IMR-90 (cell line): ENCODE measurements around the gene SAT1. TPM values are rescaled to one million over a fixed set of nuclear protein-coding genes. Genes with fewer than 3 reads are reported as not detected.

Source experiments
- ATAC-seq: fragments of 200-7000 bp; cut with Tn5 transposase; 2 replicates; pipeline ENCODE4 v1.9.1; 2020; ENCODE audit warnings: low read depth, mild to moderate bottlenecking, moderate library complexity
- BruUV-seq: library from RNA; stranded (reverse); fragments of 400-500 nt; replicated peaks from 2 replicates; lab custom pipeline; 2021; lab: Mats Ljungman, UMichigan
- CTCF ChIA-PET: fragments of 300-600 bp; formaldehyde crosslinking; extraction: SDS; loops from one replicate; lab custom pipeline; 2021; ENCODE audit warnings: antibody characterized with exemption; lab: Yijun Ruan, JAX
- POLR2A ChIA-PET: fragments of 300-600 bp; sonication (Branson Sonifier 250); formaldehyde crosslinking; loops from one replicate; lab custom pipeline; 2022; ENCODE audit warnings: antibody characterized with exemption; ENCODE audit not compliant: unreplicated experiment; lab: Charles Lee
- DNase-seq: peaks from one replicate; pipeline ENCODE4 v3.0.0; 2013
- H2AFZ ChIP-seq: replicated peaks from 2 replicates; pipeline ENCODE3; 2013; ENCODE audit warnings: low read length, mild to moderate bottlenecking; ENCODE audit not compliant: poor library complexity
- H2AK5ac ChIP-seq: 2 replicates; pipeline ENCODE4 v1.6.1; 2013; ENCODE audit warnings: low read depth, low read length, inconsistent platforms
- H2AK9ac ChIP-seq: replicated peaks from 2 replicates; pipeline ENCODE3; 2013; ENCODE audit warnings: mild to moderate bottlenecking, low read depth, low read length, moderate library complexity; ENCODE audit not compliant: poor library complexity
- H2BK120ac ChIP-seq: 2 replicates; pipeline ENCODE4 v1.6.1; 2013; ENCODE audit warnings: low read depth, low read length, inconsistent platforms
- H2BK15ac ChIP-seq: 3 replicates; pipeline ENCODE4 v1.6.1; 2013; ENCODE audit warnings: low read depth, low read length, inconsistent platforms
- H2BK20ac ChIP-seq: 2 replicates; pipeline ENCODE4 v1.6.1; 2013; ENCODE audit warnings: low read depth, mild to moderate bottlenecking, inconsistent platforms, low read length, moderate library complexity
- H2BK5ac ChIP-seq: 2 replicates; pipeline ENCODE4 v1.6.1; 2013; ENCODE audit warnings: mild to moderate bottlenecking, low read depth, low read length, inconsistent platforms; ENCODE audit not compliant: poor library complexity, severe bottlenecking
- H3K14ac ChIP-seq: replicated peaks from 2 replicates; pipeline ENCODE4 v1.6.1; 2013; ENCODE audit warnings: low read depth, low read length, inconsistent platforms
- H3K18ac ChIP-seq: 2 replicates; pipeline ENCODE4 v1.6.1; 2013; ENCODE audit warnings: low read depth, low read length, control low read depth
- H3K23ac ChIP-seq: 2 replicates; pipeline ENCODE4 v1.6.1; 2013; ENCODE audit warnings: low read depth, low read length, inconsistent platforms
- H3K27ac ChIP-seq: 2 replicates; pipeline ENCODE4 v1.5.1; 2013; ENCODE audit warnings: mild to moderate bottlenecking, control low read depth, low read length; ENCODE audit not compliant: insufficient read depth
- H3K27me3 ChIP-seq: 2 replicates; pipeline ENCODE4 v1.6.1; 2013; ENCODE audit warnings: low read length; ENCODE audit not compliant: control insufficient read depth, insufficient read depth
- H3K36me3 ChIP-seq: 2 replicates; pipeline ENCODE4 v1.6.1; 2013; ENCODE audit warnings: low read length, mixed read lengths; ENCODE audit not compliant: control insufficient read depth, insufficient read depth
- H3K4ac ChIP-seq: 2 replicates; pipeline ENCODE4 v1.6.1; 2013; ENCODE audit warnings: low read depth, low read length, inconsistent platforms
- H3K4me1 ChIP-seq: 2 replicates; pipeline ENCODE4 v1.6.1; 2013; ENCODE audit warnings: low read length, mixed read lengths; ENCODE audit not compliant: control insufficient read depth, insufficient read depth
- H3K4me2 ChIP-seq: 2 replicates; pipeline ENCODE4 v1.6.1; 2013; ENCODE audit warnings: low read depth, mild to moderate bottlenecking, control low read depth, low read length, moderate library complexity
- H3K4me3 ChIP-seq: 2 replicates; pipeline ENCODE4 v1.5.1; 2013; ENCODE audit warnings: low read depth, mild to moderate bottlenecking, control low read depth, low read length, moderate library complexity; ENCODE audit not compliant: insufficient read depth
- H3K56ac ChIP-seq: 2 replicates; pipeline ENCODE4 v1.6.1; 2013; ENCODE audit warnings: low read length, inconsistent platforms; ENCODE audit not compliant: insufficient read depth; ENCODE audit errors: extremely low read depth
- H3K79me1 ChIP-seq, 2 experiments: 2 replicates each; pipeline ENCODE4 v1.6.1; 2013; ENCODE audit warnings: low read length in 2 of 2, inconsistent platforms in 1 of 2, low read depth in 1 of 2
- H3K9ac ChIP-seq: 2 replicates; pipeline ENCODE4 v1.6.1; 2013; ENCODE audit warnings: low read depth, low read length, control low read depth
- H3K9me1 ChIP-seq: 2 replicates; pipeline ENCODE4 v1.6.1; 2013; ENCODE audit warnings: low read length, inconsistent platforms; ENCODE audit not compliant: insufficient read depth
- H3K9me3 ChIP-seq: 2 replicates; pipeline ENCODE4 v1.6.1; 2013; ENCODE audit warnings: low read length; ENCODE audit not compliant: control insufficient read depth, insufficient read depth
- H4K20me1 ChIP-seq: 2 replicates; pipeline ENCODE4 v1.6.1; 2013; ENCODE audit warnings: low read length, inconsistent platforms; ENCODE audit not compliant: insufficient read depth
- H4K5ac ChIP-seq: 2 replicates; pipeline ENCODE4 v1.6.1; 2013; ENCODE audit warnings: mild to moderate bottlenecking, low read depth, low read length, control low read depth
- H4K8ac ChIP-seq, 2 experiments: 2 replicates each; pipeline ENCODE4 v1.6.1; 2013; ENCODE audit warnings: low read depth in 2 of 2, low read length in 2 of 2, control low read depth in 1 of 2, inconsistent platforms in 1 of 2
- H4K91ac ChIP-seq: 2 replicates; pipeline ENCODE4 v1.6.1; 2013; ENCODE audit warnings: low read depth, low read length, inconsistent platforms; ENCODE audit not compliant: insufficient read depth
- FOS ChIP-seq: fragments of 150-350 bp; IDR thresholded peaks from 2 replicates; pipeline ENCODE4 v1.6.1; 2016; ENCODE audit warnings: low read depth, low read length
- RAD21 ChIP-seq: IDR thresholded peaks from 2 replicates; pipeline ENCODE4 v1.6.1; 2012; ENCODE audit warnings: low read length, improper control_type of control experiment
- SMC3 ChIP-seq: fragments of 150-350 bp; IDR thresholded peaks from 2 replicates; pipeline ENCODE4 v1.6.1; 2016; ENCODE audit warnings: low read depth, mild to moderate bottlenecking, antibody characterized with exemption, low read length, moderate library complexity
- WGBS, 2 experiments: methylation state at CpG; one replicate each; pipeline versions ENCODE4 v1.1.5 to v1.1.7; 2013; ENCODE audit warnings: missing lambda C conversion rate in 2 of 2; ENCODE audit not compliant: insufficient read length in 1 of 2; ENCODE audit errors: extremely low coverage in 2 of 2; 5-methylcytosine and 5-hydroxymethylcytosine counted together
- dilution Hi-C: fragments of 300-500 bp; cut with HindIII; formaldehyde crosslinking; loops from one replicate; pipeline ENCODE4 v1.14.3; 2018; ENCODE audit warnings: low sequenced_read_pairs; ENCODE audit not compliant: unreplicated experiment
- in situ Hi-C: fragments of 300-500 bp; cut with MboI; formaldehyde crosslinking; loops from 3 replicates; pipeline ENCODE4 v1.14.3; 2019; ENCODE audit warnings: low sequenced_read_pairs, inconsistent platforms, mixed read lengths
- intact Hi-C: fragments of 100-400 bp; cut with micrococcal nuclease; formaldehyde crosslinking; loops from 2 replicates; pipeline ENCODE4 v1.10.0; 2022
- polyA plus RNA-seq, 3 experiments: library from polyadenylated mRNA; depleted of rRNA; stranded (reverse); fragments of >200 nt; gene quantifications; 2 replicates each; pipeline ENCODE4 v1.2.3, GENCODE V29; 2012; ENCODE audit warnings: low replicate concordance in 1 of 3
- total RNA-seq: library from RNA; depleted of rRNA; stranded (reverse); fragments of >200 nt; gene quantifications from 2 replicates; pipeline ENCODE4 v1.2.3, GENCODE V29; 2012
- TF ChIP-seq, protein P1 (sequence below): conservative IDR thresholded peaks from 2 replicates; pipeline ENCODE4 v1.5.1; 2012; ENCODE audit warnings: mild to moderate bottlenecking, low read depth, low read length, improper control_type of control experiment

The SAT1 gene
- total and polyA plus RNA-seq, 2 of the 4 experiments (the other 2 are of a cell fraction) = 55.9 to 92.8 TPM

DNA sequence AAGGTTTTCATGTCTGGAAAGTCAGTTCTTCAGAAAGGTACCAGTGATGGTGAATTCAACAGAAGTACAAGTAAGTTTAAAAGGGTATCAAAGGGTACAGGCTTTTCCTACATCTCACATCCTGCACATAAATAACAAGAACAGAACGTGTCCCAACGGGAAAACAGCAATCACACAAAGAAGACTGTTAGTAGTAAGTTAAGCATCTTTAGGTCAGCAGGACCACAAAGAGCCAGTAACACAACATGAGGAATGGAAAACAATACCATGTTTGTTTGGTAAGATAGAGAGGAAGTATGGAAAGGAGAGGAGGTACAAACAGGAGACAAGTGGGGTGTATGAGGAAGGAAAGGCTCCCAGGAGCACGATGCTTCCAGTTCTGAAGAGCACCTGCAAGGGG is 43.2 kb downstream of the SAT1 start:
- Histone ChIP-seq H3K36me3 (no peaks in the 10 kb centered on the region), H3K9ac (no peak overlapping the region), H3K56ac (no peak overlapping the region), H3K4me1 (no peaks in the 10 kb centered on the region), H4K8ac (no peak overlapping the region), H4K5ac (no peak overlapping the region), H3K14ac (no peak overlapping the region), H2BK15ac (no peak overlapping the region), H2AK5ac (no peak overlapping the region), H2BK5ac (no peak overlapping the region), H3K27ac (no peak overlapping the region), H3K4ac (no peak overlapping the region), H2BK120ac (no peak overlapping the region), H4K20me1 (no peaks in the 10 kb centered on the region), H2AK9ac (no peak overlapping the region), H2BK20ac (no peak overlapping the region), H3K4me3 (no peak overlapping the region), H3K79me1 (no peaks in the 10 kb centered on the region), H2AFZ (no peak overlapping the region), H3K4me2 (no peak overlapping the region), H3K9me1 (no peaks in the 10 kb centered on the region), H3K23ac (no peak overlapping the region), H3K27me3 (no peaks in the 10 kb centered on the region), H3K18ac (no peak overlapping the region), H3K9me3 (no peaks in the 10 kb centered on the region), H4K91ac (no peak overlapping the region)
- TF ChIP-seq RAD21 (no peak), SMC3 (no peak), FOS (no peak)
- TF ChIP-seq, protein P1, sequence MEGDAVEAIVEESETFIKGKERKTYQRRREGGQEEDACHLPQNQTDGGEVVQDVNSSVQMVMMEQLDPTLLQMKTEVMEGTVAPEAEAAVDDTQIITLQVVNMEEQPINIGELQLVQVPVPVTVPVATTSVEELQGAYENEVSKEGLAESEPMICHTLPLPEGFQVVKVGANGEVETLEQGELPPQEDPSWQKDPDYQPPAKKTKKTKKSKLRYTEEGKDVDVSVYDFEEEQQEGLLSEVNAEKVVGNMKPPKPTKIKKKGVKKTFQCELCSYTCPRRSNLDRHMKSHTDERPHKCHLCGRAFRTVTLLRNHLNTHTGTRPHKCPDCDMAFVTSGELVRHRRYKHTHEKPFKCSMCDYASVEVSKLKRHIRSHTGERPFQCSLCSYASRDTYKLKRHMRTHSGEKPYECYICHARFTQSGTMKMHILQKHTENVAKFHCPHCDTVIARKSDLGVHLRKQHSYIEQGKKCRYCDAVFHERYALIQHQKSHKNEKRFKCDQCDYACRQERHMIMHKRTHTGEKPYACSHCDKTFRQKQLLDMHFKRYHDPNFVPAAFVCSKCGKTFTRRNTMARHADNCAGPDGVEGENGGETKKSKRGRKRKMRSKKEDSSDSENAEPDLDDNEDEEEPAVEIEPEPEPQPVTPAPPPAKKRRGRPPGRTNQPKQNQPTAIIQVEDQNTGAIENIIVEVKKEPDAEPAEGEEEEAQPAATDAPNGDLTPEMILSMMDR = no peak
- intact Hi-C loops = no loop called here
- WGBS, 2 experiments = no CpG with 5 or more reads among the region's 3 CpGs
- ChIA-PET CTCF (no interaction called here), POLR2A (no interaction called here)
- dilution Hi-C loops = no loop called here
- no peak for DNase-seq
- BruUV-seq = no TSS peak
- in situ Hi-C loops = no loop called here
- ATAC-seq = no peak
